Heart left ventricle (tissue), 16 donors: ENCODE data around the gene PTGFRN. TPM values are rescaled to one million over a fixed set of nuclear protein-coding genes. Genes with fewer than 3 reads are reported as not detected.

Experiments used
- ATAC-seq, 4 donors: fragments of 200-7000 bp; cut with Tn5 transposase; one replicate each; pipeline ENCODE4 v1.9.1; 2020 to 2022; ENCODE audit warnings: moderate library complexity in 4 of 4, mild to moderate bottlenecking in 3 of 4, moderate number of reproducible peaks in 1 of 4
- DNase-seq, 5 donors: peaks; one replicate each; pipeline ENCODE4 v3.0.0-alpha.2; 2020
- H3K27ac ChIP-seq, 12 donors: fragments of 200-600 bp; sonication (generic) in 4 of 12; one replicate each; pipeline versions ENCODE4 v1.5.0 to v1.8.0; 2016 to 2022; ENCODE audit warnings: mild to moderate bottlenecking in 2 of 12
- H3K27me3 ChIP-seq, 9 donors: fragments of 200-600 bp; sonication (generic) in 2 of 9; one replicate each; pipeline versions ENCODE4 v1.5.1 to v1.8.0; 2016 to 2022; ENCODE audit warnings: mild to moderate bottlenecking in 3 of 9
- H3K36me3 ChIP-seq, 9 donors: fragments of 200-600 bp; sonication (generic) in 2 of 9; one replicate each; pipeline versions ENCODE4 v1.5.0 to v1.8.0; 2018 to 2022; ENCODE audit warnings: mild to moderate bottlenecking in 2 of 9
- H3K4me1 ChIP-seq, 12 donors: fragments of 200-600 bp; sonication (generic) in 4 of 12; one replicate each; pipeline versions ENCODE4 v1.5.0 to v1.8.0; 2016 to 2022; ENCODE audit warnings: mild to moderate bottlenecking in 3 of 12
- H3K4me3 ChIP-seq, 12 donors: fragments of 200-600 bp; sonication (generic) in 4 of 12; one replicate each; pipeline versions ENCODE4 v1.5.0 to v1.8.0; 2017 to 2022; ENCODE audit warnings: mild to moderate bottlenecking in 9 of 12, moderate library complexity in 4 of 12
- H3K9me3 ChIP-seq, 12 donors: fragments of 200-600 bp; sonication (generic) in 4 of 12; one replicate each; pipeline versions ENCODE4 v1.5.0 to v1.8.0; 2016 to 2022; ENCODE audit warnings: mild to moderate bottlenecking in 1 of 12
- POLR2A ChIP-seq, 2 donors: fragments of 450-650 bp; IDR thresholded peaks; one replicate each; pipeline ENCODE4 v1.6.1; 2017; ENCODE audit warnings: antibody characterized with exemption in 2 of 2, mild to moderate bottlenecking in 2 of 2, moderate library complexity in 2 of 2
- WGBS, 4 donors: extraction: QIAGEN DNeasy Blood & Tissue Kit in 2 of 4; methylation state at CpG; one replicate each; pipeline versions ENCODE4 v1.1.5 to v1.1.7; 2013 to 2018; 5-methylcytosine and 5-hydroxymethylcytosine counted together
- intact Hi-C, 10 donors: fragments of 100-400 bp; cut with DNase I; formaldehyde crosslinking; loops; one replicate each; pipeline versions ENCODE4 v1.11.1 to v1.14.2; 2022
- polyA plus RNA-seq, 2 donors: library from polyadenylated mRNA; stranded (reverse); fragments of 200-250 nt; gene quantifications; one replicate each; pipeline ENCODE4 v1.2.3, GENCODE V29; 2013
- total RNA-seq, 9 donors: library from RNA; depleted of rRNA in 2 of 9; stranded (reverse); fragments of >200 nt in 2 of 9; fragmentation: NEBNext Ultra II Directional in 3 of 9; extraction: Animal tissue kit (Norgen Biotek cat#: 25700) in 3 of 9; gene quantifications; one replicate each; pipeline versions ENCODE4 v1.1.0 to v1.2.4, GENCODE V29; 2016 to 2023
- TF ChIP-seq, protein P1 (sequence below), 12 donors: fragments of 200-600 bp; sonication (generic) in 4 of 12; IDR thresholded peaks; one replicate each; pipeline versions ENCODE4 v1.5.0 to v1.8.0; 2018 to 2022; ENCODE audit warnings: antibody characterized with exemption in 12 of 12, mild to moderate bottlenecking in 5 of 12
- donor health status: ischemic (EF 13 %, LVEDD 7.1; RV severe dilation, severe dysfunction).
- donor health status: healthy with polysubstance abuse.
- donor health status: DM: no; HTN: yes; CAD: no.
- donor health status: DM: no; HTN: no; CAD: no.
- donor health status: ischemic (EF 25% LVEDD 6.9; RV normal size, moderate dysfunction).
- donor health status: ischemic (EF 25% LVEDD 5.7; RV mildly dilated, moderate dysfunction).
- donor health status: healthy.
- donor health status: DM: yes; HTN: yes; CAD: no.
- donor health status: ischemic (EF 35%, LVEDD 5.7; RV mildly dilated, moderate dysfunction).
- donor health status: nonischemic (EF 11% LVEDD 7.7; RV severe dilation, severe dysfunction).
- donor health status: DM: yes; HTN: yes; CAD: no.
- donor health status: PGD.
- donor health status: ischemic (EF 29% LVEDD 5.4; RV normal size, mild dysfunction).
- donor health status: nonischemic (EF 23%, LVEDD 6.1; RV moderate dilation, normal function).

The PTGFRN gene
- total and polyA plus RNA-seq, 11 donors, result 21.5 to 231 (median 98.7) TPM

GRCh38 chr1:116902723-116903383 lies 6.9 kb upstream of the PTGFRN start:
- WGBS, 4 donors, result 85 to 90% (median 87%) methylated on average over 3 of the region's 3 CpGs
- H3K27me3 ChIP-seq, result no peaks in the 10 kb centered on the region
- H3K4me3 ChIP-seq, result no peak overlapping the region
- H3K4me1 ChIP-seq, result no peaks in the 10 kb centered on the region
- no peaks in the 10 kb centered on the region for H3K36me3 ChIP-seq
- no peak for TF ChIP-seq POLR2A (IDR thresholded peaks at IDR 0.05)
- TF ChIP-seq, protein P1, sequence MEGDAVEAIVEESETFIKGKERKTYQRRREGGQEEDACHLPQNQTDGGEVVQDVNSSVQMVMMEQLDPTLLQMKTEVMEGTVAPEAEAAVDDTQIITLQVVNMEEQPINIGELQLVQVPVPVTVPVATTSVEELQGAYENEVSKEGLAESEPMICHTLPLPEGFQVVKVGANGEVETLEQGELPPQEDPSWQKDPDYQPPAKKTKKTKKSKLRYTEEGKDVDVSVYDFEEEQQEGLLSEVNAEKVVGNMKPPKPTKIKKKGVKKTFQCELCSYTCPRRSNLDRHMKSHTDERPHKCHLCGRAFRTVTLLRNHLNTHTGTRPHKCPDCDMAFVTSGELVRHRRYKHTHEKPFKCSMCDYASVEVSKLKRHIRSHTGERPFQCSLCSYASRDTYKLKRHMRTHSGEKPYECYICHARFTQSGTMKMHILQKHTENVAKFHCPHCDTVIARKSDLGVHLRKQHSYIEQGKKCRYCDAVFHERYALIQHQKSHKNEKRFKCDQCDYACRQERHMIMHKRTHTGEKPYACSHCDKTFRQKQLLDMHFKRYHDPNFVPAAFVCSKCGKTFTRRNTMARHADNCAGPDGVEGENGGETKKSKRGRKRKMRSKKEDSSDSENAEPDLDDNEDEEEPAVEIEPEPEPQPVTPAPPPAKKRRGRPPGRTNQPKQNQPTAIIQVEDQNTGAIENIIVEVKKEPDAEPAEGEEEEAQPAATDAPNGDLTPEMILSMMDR (IDR thresholded peaks at IDR 0.05), result no peak
- intact Hi-C loops, result loop anchor here in 1 of 10 donors (10.0 kb wide), 1 partner anchor 152 kb away; no protein-coding TSS in a partner anchor
- no peaks in the 10 kb centered on the region for H3K9me3 ChIP-seq
- DNase-seq (no peak), ATAC-seq (no peak)
- H3K27ac ChIP-seq, result no peak overlapping the region

DNA sequence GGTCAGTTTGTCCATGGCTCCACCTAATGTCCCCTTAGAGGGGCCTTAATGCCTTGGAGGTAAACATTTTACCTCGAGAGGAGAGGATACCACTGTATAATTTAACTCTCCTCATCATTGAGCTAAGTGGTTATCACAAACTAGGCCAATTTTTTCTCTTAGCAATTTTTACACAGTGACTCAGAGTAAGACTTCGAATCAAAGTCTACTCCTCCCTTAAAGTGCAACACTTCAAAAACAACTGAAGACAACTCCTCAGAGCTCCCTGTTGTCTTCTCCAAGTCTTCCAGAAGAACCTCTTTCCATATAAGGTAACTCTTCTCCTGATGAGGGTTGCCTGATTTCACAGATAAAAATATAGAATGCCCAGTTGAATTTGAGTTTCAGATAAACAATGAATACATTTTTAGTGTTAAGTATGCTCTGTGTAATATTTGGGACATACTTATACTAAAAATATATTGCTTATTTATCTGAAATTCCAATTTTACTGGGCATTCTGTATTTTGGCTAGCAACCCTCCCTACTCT lies 4.9 kb upstream of the PTGFRN start:
- Histone ChIP-seq H3K4me1 (peaks cover 0 to 10% (median 7%) of the 10 kb centered on the region in 12 donors), H3K9me3 (no peaks in the 10 kb centered on the region), H3K27me3 (peaks cover 0 to 10% (median 0%) of the 10 kb centered on the region in 9 donors), H3K36me3 (no peaks in the 10 kb centered on the region), H3K4me3 (no peak overlapping the region), H3K27ac (no peak overlapping the region)
- ATAC-seq, result no peak
- TF ChIP-seq POLR2A (IDR thresholded peaks at IDR 0.05), result no peak
- intact Hi-C loops, result loop anchor here in 1 of 10 donors (10.0 kb wide), 1 partner anchor 150 kb away; no protein-coding TSS in a partner anchor
- DNase-seq, result no peak
- 66 to 84% (median 78%) methylated on average over 2 of the region's 2 CpGs for WGBS, 4 donors

DNA sequence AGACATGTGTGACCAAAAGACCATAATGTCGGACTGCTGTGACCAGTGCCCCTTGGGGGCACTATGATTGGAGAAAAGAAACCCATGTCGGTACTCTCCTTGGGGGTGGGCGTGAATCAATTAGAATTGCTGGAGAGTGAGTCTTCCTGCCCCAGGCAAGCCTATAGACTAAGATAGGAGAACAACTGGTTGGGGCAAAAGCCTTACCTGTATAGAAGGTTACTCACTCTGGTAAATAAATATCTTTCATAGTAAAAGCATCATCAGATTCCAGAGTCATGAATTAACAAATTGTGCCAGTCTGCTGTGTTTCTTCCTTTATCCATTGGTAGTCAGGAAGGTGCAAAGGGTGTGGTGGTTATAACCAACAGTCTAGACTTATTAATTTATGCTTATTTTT lies 2.9 kb upstream of the PTGFRN start:
- peaks cover 0 to 21% (median 12%) of the 10 kb centered on the region in 12 donors for H3K4me1 ChIP-seq
- intact Hi-C loops, result loop anchor here in 1 of 10 donors (10.0 kb wide), 1 partner anchor 148 kb away; no protein-coding TSS in a partner anchor
- WGBS, 4 donors, result 86 to 94% (median 91%) methylated on average over 3 of the region's 3 CpGs
- no peak for DNase-seq
- H3K9me3 ChIP-seq, result no peaks in the 10 kb centered on the region
- no peak overlapping the region for H3K27ac ChIP-seq
- H3K36me3 ChIP-seq, result no peaks in the 10 kb centered on the region
- H3K4me3 ChIP-seq, result no peak overlapping the region
- no peak for ATAC-seq
- TF ChIP-seq, protein P1 (IDR thresholded peaks at IDR 0.05), result no peak
- no peak for TF ChIP-seq POLR2A (IDR thresholded peaks at IDR 0.05)
- peaks cover 0 to 17% (median 0%) of the 10 kb centered on the region in 9 donors for H3K27me3 ChIP-seq

- intact Hi-C loops, result loop anchor here in 1 of 10 donors (10.0 kb wide), 1 partner anchor 147 kb away; no protein-coding TSS in a partner anchor
- H3K27ac ChIP-seq, result no peak overlapping the region
- 93 to 97% (median 96%) methylated on average over 3 of the region's 3 CpGs for WGBS, 4 donors
- DNase-seq (no peak), ATAC-seq (no peak)
- H3K27me3 ChIP-seq, result peaks cover 0 to 17% (median 0%) of the 10 kb centered on the region in 9 donors
- peaks cover 0 to 26% (median 17%) of the 10 kb centered on the region in 12 donors for H3K4me1 ChIP-seq
- H3K36me3 ChIP-seq, result no peaks in the 10 kb centered on the region
- H3K4me3 ChIP-seq, result no peak overlapping the region
- no peaks in the 10 kb centered on the region for H3K9me3 ChIP-seq
- TF ChIP-seq, protein P1 (IDR thresholded peaks at IDR 0.05), result no peak
- TF ChIP-seq POLR2A (IDR thresholded peaks at IDR 0.05), result no peak
Observed at GRCh38 chr1:116907351-116907750, 2.4 kb upstream of the PTGFRN start.
